Mammary epithelial cell (primary cell): ENCODE results near the gene C19orf85.

ENCODE experiments used
- EZH2 ChIP-seq: IDR thresholded peaks from 2 replicates; pipeline ENCODE4 v1.6.1; 2012; ENCODE audit warnings: low read length, inconsistent platforms, borderline replicate concordance
- TF ChIP-seq, protein P1 (sequence below), 2 donors: IDR thresholded peaks in 1 of 2; conservative IDR thresholded peaks in 1 of 2; 2 replicates each; pipeline ENCODE4 v1.5.1; 2011 to 2012; ENCODE audit warnings: inconsistent platforms in 2 of 2, low read length in 2 of 2, mild to moderate bottlenecking in 2 of 2, control low read depth in 1 of 2, low read depth in 1 of 2; ENCODE audit not compliant: insufficient read depth in 1 of 2; ENCODE audit errors: extremely low read depth in 1 of 2

DNA sequence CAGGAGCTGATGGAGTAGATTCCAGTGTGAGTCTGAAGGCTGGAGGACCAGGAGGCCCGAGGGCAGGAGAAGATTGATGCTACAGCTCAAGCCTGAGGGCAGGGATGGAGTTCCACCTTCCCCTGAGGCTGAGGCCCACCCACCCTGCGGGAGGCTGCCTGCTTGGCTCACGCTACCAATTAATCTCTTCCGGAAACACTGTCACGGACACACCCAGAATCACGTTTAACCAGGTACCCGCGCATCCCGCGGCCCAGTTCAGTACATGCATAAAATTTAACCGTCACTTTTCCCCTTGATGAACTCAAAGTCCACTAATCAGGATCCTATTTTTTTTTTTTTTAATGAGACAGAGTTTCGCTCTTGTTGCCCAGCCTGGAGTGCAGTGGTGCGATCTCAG, 6.7 kb upstream of the C19orf85 start:
- TF ChIP-seq, protein P1, sequence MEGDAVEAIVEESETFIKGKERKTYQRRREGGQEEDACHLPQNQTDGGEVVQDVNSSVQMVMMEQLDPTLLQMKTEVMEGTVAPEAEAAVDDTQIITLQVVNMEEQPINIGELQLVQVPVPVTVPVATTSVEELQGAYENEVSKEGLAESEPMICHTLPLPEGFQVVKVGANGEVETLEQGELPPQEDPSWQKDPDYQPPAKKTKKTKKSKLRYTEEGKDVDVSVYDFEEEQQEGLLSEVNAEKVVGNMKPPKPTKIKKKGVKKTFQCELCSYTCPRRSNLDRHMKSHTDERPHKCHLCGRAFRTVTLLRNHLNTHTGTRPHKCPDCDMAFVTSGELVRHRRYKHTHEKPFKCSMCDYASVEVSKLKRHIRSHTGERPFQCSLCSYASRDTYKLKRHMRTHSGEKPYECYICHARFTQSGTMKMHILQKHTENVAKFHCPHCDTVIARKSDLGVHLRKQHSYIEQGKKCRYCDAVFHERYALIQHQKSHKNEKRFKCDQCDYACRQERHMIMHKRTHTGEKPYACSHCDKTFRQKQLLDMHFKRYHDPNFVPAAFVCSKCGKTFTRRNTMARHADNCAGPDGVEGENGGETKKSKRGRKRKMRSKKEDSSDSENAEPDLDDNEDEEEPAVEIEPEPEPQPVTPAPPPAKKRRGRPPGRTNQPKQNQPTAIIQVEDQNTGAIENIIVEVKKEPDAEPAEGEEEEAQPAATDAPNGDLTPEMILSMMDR (conservative IDR thresholded peaks at IDR 0.05 in 1 of 2, IDR thresholded peaks at IDR 0.05 in 1 of 2; ENCODE audit: extremely low read depth in 1 of 2, insufficient read depth in 1 of 2, low read depth in 1 of 2, low read length in 2 of 2): no peak
- TF ChIP-seq EZH2: no peak
